HepG2 (cell line): ENCODE data around the gene DENND2A. TPM values are rescaled to one million over a fixed set of nuclear protein-coding genes. Genes with fewer than 3 reads are reported as not detected.

Source experiments
- ATAC-seq: fragments of 200-7000 bp; cut with Tn5 transposase; 3 replicates; pipeline ENCODE4 v1.9.1; 2020; ENCODE audit warnings: mild to moderate bottlenecking, moderate library complexity
- BruUV-seq: library from RNA; stranded (reverse); fragments of 400-500 nt; replicated peaks from 2 replicates; lab custom pipeline; 2021; lab: Mats Ljungman, UMichigan
- CTCF ChIA-PET: fragments of 300-600 bp; formaldehyde crosslinking; extraction: SDS; loops from one replicate; lab custom pipeline; 2021; ENCODE audit warnings: low total read pairs, inconsistent platforms, low intra/inter-chr PET ratio; lab: Yijun Ruan, JAX
- POLR2A ChIA-PET: fragments of 350-600 bp; sonication (Branson Sonifier 250); formaldehyde crosslinking; loops from one replicate; lab custom pipeline; 2020; ENCODE audit warnings: antibody characterized with exemption, inconsistent platforms; lab: Yijun Ruan, JAX
- DNase-seq: peaks from one replicate; pipeline ENCODE4 v3.0.0-alpha.2; 2015; ENCODE audit warnings: low spot score
- FAIRE-seq: peaks from 3 replicates; lab custom pipeline; 2011; peaks lifted over from hg19 to GRCh38; lab: Jason Lieb, UNC
- H2AFZ ChIP-seq: one replicate; pipeline ENCODE4 v1.6.1; 2011; ENCODE audit warnings: low read length, inconsistent platforms
- H3K27ac ChIP-seq: fragments of 300-600 bp; 3 replicates; pipeline ENCODE4 v1.8.0; 2011; ENCODE audit warnings: mixed run types, mild to moderate bottlenecking, mixed read lengths, low read length, inconsistent platforms; ENCODE audit not compliant: insufficient read depth; ENCODE audit errors: extremely low read length
- H3K27me3 ChIP-seq, 2 experiments: fragments of 200-600 bp in 1 of 2; 2 replicates in 1 of 2; 3 replicates in 1 of 2; pipeline versions ENCODE4 v1.6.0 to v1.8.0; 2011; ENCODE audit warnings: low read length in 2 of 2, mild to moderate bottlenecking in 2 of 2, moderate library complexity in 2 of 2, inconsistent platforms in 1 of 2; ENCODE audit not compliant: insufficient read depth in 2 of 2, control insufficient read depth in 1 of 2
- H3K36me3 ChIP-seq, 2 experiments: fragments of 200-600 bp in 1 of 2; replicated peaks in 1 of 2; 2 replicates in 1 of 2; 3 replicates in 1 of 2; pipeline versions ENCODE4 v1.5.1 to v1.8.0; 2011; ENCODE audit warnings: low read length in 2 of 2, inconsistent platforms in 1 of 2; ENCODE audit not compliant: insufficient read depth in 2 of 2, control insufficient read depth in 1 of 2
- H3K4me1 ChIP-seq: 2 replicates; pipeline ENCODE4 v1.5.1; 2012; ENCODE audit warnings: low read length, inconsistent platforms; ENCODE audit not compliant: insufficient read depth
- H3K4me2 ChIP-seq: 2 replicates; pipeline ENCODE4 v1.6.0; 2011; ENCODE audit warnings: low read depth, low read length, inconsistent platforms
- H3K4me3 ChIP-seq, 3 experiments: fragments of 200-600 bp in 1 of 3; sonication (generic), shearing (Covaris generic) in 1 of 3; replicated peaks in 1 of 3; 2 replicates each; pipeline ENCODE4 v1.5.1; 2011 to 2016; ENCODE audit warnings: low read length in 3 of 3, inconsistent platforms in 2 of 3, low read depth in 2 of 3, mild to moderate bottlenecking in 2 of 3, control low read depth in 1 of 3, mixed read lengths in 1 of 3; ENCODE audit not compliant: insufficient read depth in 1 of 3
- H3K79me2 ChIP-seq: one replicate; pipeline ENCODE4 v1.6.1; 2011; ENCODE audit warnings: low read length, inconsistent platforms; ENCODE audit not compliant: insufficient read depth
- H3K9ac ChIP-seq: 2 replicates; pipeline ENCODE4 v1.6.0; 2011; ENCODE audit warnings: mild to moderate bottlenecking, low read depth, low read length, inconsistent platforms; ENCODE audit not compliant: insufficient read depth
- H3K9me3 ChIP-seq: 2 replicates; pipeline ENCODE4 v1.5.1; 2012; ENCODE audit warnings: mild to moderate bottlenecking, low read length
- H4K20me1 ChIP-seq: 2 replicates; pipeline ENCODE4 v1.6.0; 2011; ENCODE audit warnings: inconsistent platforms, mild to moderate bottlenecking, low read length, moderate library complexity; ENCODE audit not compliant: insufficient read depth
- CENPT ChIP-seq: sonication (generic); formaldehyde crosslinking; IDR thresholded peaks from 2 replicates; pipeline ENCODE4 v1.8.0; 2022; ENCODE audit warnings: low read depth, mild to moderate bottlenecking, moderate library complexity, missing genetic modification reagents
- GMEB2 ChIP-seq: IDR thresholded peaks from 2 replicates; pipeline ENCODE4 v1.6.1; 2016; ENCODE audit warnings: missing biosample characterization, missing genetic modification reagents, low read depth
- MNT ChIP-seq: fragments of 450-650 bp; IDR thresholded peaks from 2 replicates; pipeline ENCODE4 v1.6.1; 2016
- NR2C2 ChIP-seq: sonication (generic); formaldehyde crosslinking; IDR thresholded peaks from 2 replicates; pipeline ENCODE4 v1.4.0; 2020; ENCODE audit warnings: missing genetic modification reagents, mild to moderate bottlenecking, moderate library complexity, borderline replicate concordance
- POLR2G ChIP-seq: fragments of 200-400 bp; formaldehyde crosslinking; IDR thresholded peaks from 2 replicates; pipeline ENCODE4 v1.6.1; 2018; ENCODE audit warnings: mild to moderate bottlenecking, low read depth, low read length, moderate library complexity
- PRDM10 ChIP-seq: sonication (generic); formaldehyde crosslinking; IDR thresholded peaks from 2 replicates; pipeline ENCODE4 v1.4.0; 2020; ENCODE audit warnings: low read depth, missing genetic modification reagents
- TEAD3 ChIP-seq: optimal IDR thresholded peaks from 2 replicates; pipeline ENCODE3; 2016; ENCODE audit warnings: borderline replicate concordance
- ZBTB26 ChIP-seq: IDR thresholded peaks from 2 replicates; pipeline ENCODE4 v1.6.1; 2016; ENCODE audit warnings: missing compliant biosample characterization, missing genetic modification reagents, borderline replicate concordance
- ZNF18 ChIP-seq: sonication (generic); formaldehyde crosslinking; IDR thresholded peaks from 2 replicates; pipeline ENCODE4 v1.8.0; 2022; ENCODE audit warnings: mild to moderate bottlenecking, missing genetic modification reagents; ENCODE audit not compliant: insufficient replicate concordance
- ZNF256 ChIP-seq: sonication (generic); formaldehyde crosslinking; conservative IDR thresholded peaks from 2 replicates; pipeline ENCODE4 v1.4.0; 2020; ENCODE audit warnings: missing genetic modification reagents
- ZNF543 ChIP-seq: sonication (generic); formaldehyde crosslinking; IDR thresholded peaks from 2 replicates; pipeline ENCODE4 v1.4.0; 2020; ENCODE audit warnings: mild to moderate bottlenecking, missing genetic modification reagents
- ZNF570 ChIP-seq: sonication (generic); formaldehyde crosslinking; IDR thresholded peaks from 2 replicates; pipeline ENCODE4 v1.4.0; 2020; ENCODE audit warnings: mild to moderate bottlenecking, missing genetic modification reagents, borderline replicate concordance
- ZNF749 ChIP-seq: sonication (generic); formaldehyde crosslinking; IDR thresholded peaks from 2 replicates; pipeline ENCODE4 v1.8.0; 2022; ENCODE audit warnings: mild to moderate bottlenecking, missing genetic modification reagents, moderate library complexity, borderline replicate concordance
- WGBS: methylation state at CpG from one replicate; pipeline ENCODE4 v1.1.6; 2017; ENCODE audit warnings: low lambda C conversion rate; 5-methylcytosine and 5-hydroxymethylcytosine counted together
- in situ Hi-C: cut with HindIII; loops from 2 replicates; pipeline ENCODE4 v1.10.0; 2017; ENCODE audit warnings: low pct_unique_long_range_greater_than_20kb; ENCODE audit not compliant: extremely low pct_ligation_motif_present
- intact Hi-C: fragments of 100-400 bp; cut with micrococcal nuclease; formaldehyde crosslinking; loops from one replicate; pipeline ENCODE4 v1.10.0; 2022; ENCODE audit not compliant: unreplicated experiment
- polyA plus RNA-seq, 8 experiments: library from polyadenylated mRNA; depleted of rRNA in 3 of 8; stranded (reverse) in 7 of 8; unstranded in 1 of 8; fragments of >200 nt; fragmentation: Illumina TruSeq in 4 of 8; extraction: Trizol in 4 of 8; gene quantifications; 2 replicates each; pipeline versions ENCODE4 v1.2.1 to v1.2.3, GENCODE V29; 2011 to 2016; ENCODE audit warnings: low read depth in 4 of 8, missing spikeins in 1 of 8, mixed read lengths in 1 of 8; ENCODE audit not compliant: insufficient read depth in 1 of 8
- total RNA-seq, 5 experiments: library from RNA; depleted of rRNA; stranded (reverse); fragments of >200 nt; fragmentation: Illumina TruSeq; extraction: Trizol; gene quantifications; 2 replicates each; pipeline ENCODE4 v1.2.3, GENCODE V29; 2016; ENCODE audit warnings: low read depth in 1 of 5

DENND2A gene
- total and polyA plus RNA-seq, 2 of the 13 experiments (the other 11 are each of a cell fraction or from before 2014, with no cell fraction given) = not detected

GRCh38 chr7:140479062-140479738, 161.4 kb downstream of the DENND2A start, which contains the start of gene MKRN1:
MKRN1 (minus strand) TSS chr7:140479505; CDS start chr7:140479344, 161 bp downstream.
- Histone ChIP-seq H3K79me2 (peaks cover 45% of the 10 kb centered on the region), H3K4me1 (peaks cover 28% of the 10 kb centered on the region), H3K27ac (peak within 1 kb of the TSS; percentile 91), H3K4me2 (peak within 1 kb of the TSS; percentile 90), H4K20me1 (peaks cover 30% of the 10 kb centered on the region), H2AFZ (peak within 1 kb of the TSS; percentile 99), H3K27me3 (no peaks in the 10 kb centered on the region; a peak in 1 of 5 replicates), H3K4me3 (peak within 1 kb of the TSS; percentile 93 to 95 (median 94)), H3K9ac (peak within 1 kb of the TSS; percentile 83), H3K9me3 (no peaks in the 10 kb centered on the region), H3K36me3 (no peaks in the 10 kb centered on the region)
- peak; percentile 93 for DNase-seq
- ChIA-PET POLR2A (no interaction called here), CTCF (no interaction called here)
- intact Hi-C loops = no loop called here
- in situ Hi-C loops = no loop called here
- no TSS peak for BruUV-seq
- ATAC-seq = peak; percentile 97
- FAIRE-seq = peak; percentile 42
- no CpG with 5 or more reads among the region's 71 CpGs for WGBS
- peak; percentile 55; the same call in 1 of the 2 replicates for TF ChIP-seq NR2C2 (CRISPR knock-in tag)
- no peak for TF ChIP-seq CENPT (CRISPR knock-in tag)
- no peak for TF ChIP-seq PRDM10 (CRISPR knock-in tag)
- no peak for TF ChIP-seq ZNF256 (CRISPR knock-in tag)
- TF ChIP-seq ZNF749 = no peak
- peak; percentile 15 for TF ChIP-seq ZNF18 (CRISPR knock-in tag)
- no peak for TF ChIP-seq ZBTB26 (CRISPR knock-in tag)
- peak; percentile 70 for TF ChIP-seq TEAD3 (CRISPR knock-in tag)
- peak; percentile 90 for TF ChIP-seq POLR2G
- TF ChIP-seq ZNF543 (CRISPR knock-in tag) = no peak
- peak; percentile 29; the same call in 1 of the 2 replicates for TF ChIP-seq MNT
- peak; percentile 54; the same call in 1 of the 2 replicates for TF ChIP-seq GMEB2 (CRISPR knock-in tag)
- no peak for TF ChIP-seq ZNF570 (CRISPR knock-in tag)
